GM18502 (cell line): ENCODE data around the gene CYP3A4.
"Not testable (repeated sequence)": the region's sequence is repeated elsewhere in the genome, so short reads cannot be mapped to it uniquely, and the experiment has no call there.

Experiments used
- ATAC-seq: cut with Tn5 transposase; IDR thresholded peaks from one replicate; pipeline ENCODE4 v1.9.1; 2021; ENCODE audit warnings: mild to moderate bottlenecking; ENCODE audit not compliant: unreplicated experiment, poor library complexity

CYP3A4 gene

GRCh38 chr7:99794585-99795502 is 10.9 kb upstream of the CYP3A4 start:
- ATAC-seq: no peak

DNA sequence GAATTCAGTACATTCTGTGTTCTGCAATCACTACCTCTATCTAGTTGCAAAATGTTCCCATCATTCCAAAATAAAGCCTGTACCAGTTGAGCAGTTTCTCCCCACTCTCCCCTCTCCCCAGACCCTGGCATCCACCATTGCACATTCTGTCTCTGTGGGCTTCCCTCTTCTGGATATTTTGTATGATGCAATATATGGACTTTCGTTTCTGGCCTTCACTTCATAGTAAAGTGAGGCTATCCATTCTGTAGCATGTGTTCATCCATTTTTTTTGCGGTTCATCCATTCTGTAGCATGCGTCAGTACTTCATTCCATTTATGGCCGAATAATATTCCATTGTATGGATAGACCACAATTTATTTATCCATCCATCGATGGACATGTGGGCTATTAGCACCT is 9.5 kb upstream of the CYP3A4 start:
- no peak for ATAC-seq

DNA sequence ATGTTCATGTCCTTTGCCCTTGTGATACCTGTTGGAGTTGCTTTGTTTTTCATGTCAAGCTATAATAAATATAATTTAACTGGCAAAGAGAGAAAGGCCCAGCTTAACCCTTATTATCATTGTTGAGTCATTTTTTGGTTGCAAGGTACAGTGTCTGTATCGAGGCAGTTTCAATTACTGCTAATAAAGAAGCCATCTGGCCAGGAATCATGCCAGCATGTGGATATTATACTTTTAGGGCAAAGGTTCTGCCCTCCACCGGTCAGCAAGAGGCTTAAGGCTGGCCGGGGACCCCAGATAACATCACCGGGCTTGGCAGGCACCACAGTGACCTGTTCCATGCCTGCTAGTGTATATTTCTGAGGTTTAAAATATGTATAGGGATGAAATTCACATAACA is 9.0 kb upstream of the CYP3A4 start:
- ATAC-seq: no peak

DNA sequence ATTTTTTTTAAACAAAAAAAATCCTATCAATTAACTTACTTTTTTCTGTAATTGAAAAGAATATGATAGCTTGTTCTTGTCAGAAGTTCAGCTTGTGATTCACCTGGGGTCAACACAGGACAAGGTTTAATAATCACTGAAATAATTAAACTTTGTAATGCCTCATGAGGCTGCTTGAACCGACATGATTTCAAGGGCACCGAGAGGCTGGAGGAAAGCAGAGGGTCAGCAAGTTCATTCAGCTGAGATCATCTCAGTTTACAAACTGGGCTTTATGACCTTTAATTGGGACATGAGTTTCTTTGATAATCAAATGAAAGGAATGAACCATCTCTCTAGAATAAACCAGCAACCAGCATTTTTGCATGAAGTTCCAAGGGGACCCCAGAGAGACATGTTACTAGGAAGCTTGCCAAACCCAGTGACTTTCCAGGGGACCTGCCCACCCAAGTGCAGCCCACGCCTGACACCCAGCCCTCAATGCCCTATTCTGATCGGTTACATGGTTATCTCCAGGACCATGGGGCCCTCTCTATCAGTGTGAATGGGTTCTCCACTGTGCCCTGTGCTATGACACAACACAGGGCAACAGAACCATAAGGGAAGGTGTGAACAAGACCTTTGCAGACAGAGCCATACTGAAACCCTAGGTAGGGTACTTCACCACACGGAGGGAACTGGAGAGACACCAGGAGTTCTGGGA is 7.8 kb upstream of the CYP3A4 start:
- no peak for ATAC-seq

- no peak for ATAC-seq
These were observed 7.0 kb upstream of the CYP3A4 start for GRCh38 chr7:99791021-99791420.

DNA sequence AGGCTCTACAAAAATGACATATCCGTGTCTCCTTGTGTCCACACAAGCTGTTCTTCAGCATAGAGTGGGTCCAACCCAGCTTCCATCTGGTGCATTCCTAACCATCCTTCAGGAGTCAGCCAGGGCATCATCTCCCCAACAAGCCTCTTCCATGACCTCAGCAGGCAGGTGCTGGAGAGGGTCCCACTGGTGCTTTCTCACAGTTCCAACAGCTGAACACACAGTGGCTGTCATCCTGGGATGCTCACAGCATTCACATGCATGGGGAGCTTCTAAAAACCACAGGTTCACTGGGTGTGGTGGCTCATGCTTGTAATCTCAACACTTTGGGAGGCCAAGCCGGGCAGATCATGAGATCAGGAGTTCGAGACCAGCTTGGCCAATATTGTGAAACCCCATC is 6.4 kb upstream of the CYP3A4 start:
- ATAC-seq: no peak

DNA sequence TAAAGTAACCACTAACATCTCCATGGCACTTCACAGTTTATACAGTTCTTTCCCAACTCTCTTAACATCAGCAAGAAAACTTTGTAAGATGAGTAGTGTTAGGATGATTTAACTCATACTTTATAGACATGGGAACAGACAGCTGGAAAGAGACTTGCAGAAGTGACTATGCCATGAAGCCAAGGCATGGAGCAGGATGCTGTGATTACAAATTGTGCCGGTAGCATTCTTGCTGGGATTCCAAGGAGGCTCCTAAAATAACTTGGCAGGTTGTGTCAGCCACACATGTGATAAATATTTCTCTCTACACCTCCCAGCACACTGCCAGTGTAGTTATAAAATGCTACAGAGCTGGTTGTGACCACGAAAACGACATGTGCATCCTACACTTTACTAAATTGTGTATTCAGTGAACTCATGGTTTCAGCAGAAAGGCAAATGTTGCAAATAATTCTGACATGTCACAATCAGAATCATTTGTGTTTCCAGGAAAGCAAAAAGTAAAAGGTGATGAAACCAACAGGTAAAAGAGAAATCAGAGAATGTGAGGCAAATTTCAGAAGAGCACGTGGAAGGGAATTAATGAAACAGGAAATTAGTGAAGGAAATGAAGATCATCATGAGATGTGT is 5.6 kb upstream of the CYP3A4 start:
- no peak for ATAC-seq

DNA sequence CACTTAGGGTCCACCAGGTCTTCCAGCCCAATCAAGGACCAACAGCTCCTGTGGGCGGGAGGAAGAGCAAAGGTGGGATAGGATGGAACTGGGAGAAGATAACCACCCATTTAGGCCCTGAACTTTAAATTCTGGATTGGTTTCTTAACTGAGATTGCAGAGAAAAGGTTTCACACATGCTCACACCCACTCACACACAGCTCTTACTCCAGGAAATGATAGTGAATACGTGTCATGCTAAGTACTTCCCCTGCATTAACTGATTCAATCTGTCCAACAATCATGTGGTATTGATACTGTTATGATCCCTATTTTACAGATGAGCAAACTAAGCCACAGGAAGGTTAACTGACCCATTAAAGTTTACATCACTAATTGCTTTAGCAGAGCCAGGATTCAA is 4.6 kb upstream of the CYP3A4 start:
- no peak for ATAC-seq

- no peak for ATAC-seq
These were observed 2.8 kb upstream of the CYP3A4 start for GRCh38 chr7:99786726-99787335.

- not testable (repeated sequence) for ATAC-seq
These were observed 1.7 kb upstream of the CYP3A4 start for GRCh38 chr7:99785654-99786053.

- no peak for ATAC-seq
These were observed 1.7 kb downstream of the CYP3A4 start for GRCh38 chr7:99782012-99782953.

GRCh38 chr7:99780588-99780987 is 3.4 kb downstream of the CYP3A4 start:
- no peak for ATAC-seq

- ATAC-seq: no peak
These were observed 4.0 kb downstream of the CYP3A4 start for GRCh38 chr7:99779949-99780348.

- ATAC-seq: no peak
These were observed 5.1 kb downstream of the CYP3A4 start for GRCh38 chr7:99778880-99779279.

GRCh38 chr7:99773395-99773794 is 10.6 kb downstream of the CYP3A4 start:
- not testable (repeated sequence) for ATAC-seq

DNA sequence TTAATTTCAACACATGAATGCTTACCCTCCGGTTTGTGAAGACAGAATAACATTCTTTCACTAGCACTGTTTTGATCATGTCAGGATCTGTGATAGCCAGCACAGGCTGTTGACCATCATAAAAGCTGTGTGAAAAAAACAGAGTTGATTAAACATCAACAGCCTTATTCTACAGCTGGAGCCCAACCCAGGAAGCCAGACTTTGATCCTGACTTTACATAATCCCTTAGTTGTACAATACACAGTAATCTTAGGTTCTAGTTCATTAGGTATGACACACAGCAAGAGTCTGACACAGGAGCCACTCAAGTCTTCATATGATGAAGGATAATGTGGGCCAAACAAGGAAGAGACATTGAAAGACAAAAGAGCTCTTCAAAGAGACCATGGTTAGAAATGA is 11.4 kb downstream of the CYP3A4 start:
- ATAC-seq: no peak

DNA sequence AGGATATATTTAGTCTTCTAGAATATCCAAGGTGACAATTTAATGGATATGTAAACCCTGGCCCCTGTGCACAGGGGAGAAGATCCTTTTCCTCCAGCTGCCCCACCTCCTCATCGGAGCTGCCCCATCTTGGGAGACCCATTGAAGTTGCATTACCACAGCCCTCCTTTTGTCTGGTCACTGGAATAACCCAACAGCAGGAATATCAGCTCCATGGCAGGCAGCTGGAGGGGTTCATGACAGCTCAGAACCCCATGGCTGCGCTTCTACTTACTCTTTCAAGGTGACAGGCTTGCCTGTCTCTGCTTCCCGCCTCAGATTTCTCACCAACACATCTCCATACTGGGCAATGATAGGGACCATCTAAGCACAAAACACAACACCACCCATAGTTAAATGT is 14.5 kb downstream of the CYP3A4 start:
- not testable (repeated sequence) for ATAC-seq

- ATAC-seq: no peak
These were observed 15.5 kb downstream of the CYP3A4 start for GRCh38 chr7:99768471-99768870.

GRCh38 chr7:99767662-99768061 is 16.3 kb downstream of the CYP3A4 start:
- ATAC-seq: peak; percentile 82
